Loucy (cell line): ENCODE results near the gene CRB3.

ENCODE experiments used
- CTCF ChIP-seq: fragments of 200-600 bp; sonication (generic); conservative IDR thresholded peaks from 2 replicates; pipeline ENCODE4 v1.5.1; 2014; ENCODE audit warnings: mild to moderate bottlenecking, antibody characterized with exemption, low read length
- EZH2phosphoT487 ChIP-seq: fragments of 200-600 bp; IDR thresholded peaks from 2 replicates; pipeline ENCODE4 v1.6.1; 2018; ENCODE audit warnings: antibody characterized with exemption, mild to moderate bottlenecking, moderate library complexity, borderline replicate concordance

- TF ChIP-seq CTCF (no peak), EZH2phosphoT487 (no peak)
These were observed 47.2 kb upstream of the CRB3 start for GRCh38 chr19:6416658-6417405.
